GM19468 (cell line): ENCODE results near the gene FAM117A.

Experiments
- ATAC-seq: cut with Tn5 transposase; IDR thresholded peaks from one replicate; pipeline ENCODE4 v1.9.1; 2021; ENCODE audit warnings: mild to moderate bottlenecking, moderate library complexity, moderate number of reproducible peaks; ENCODE audit not compliant: unreplicated experiment; ENCODE audit errors: extremely low read depth

FAM117A gene

GRCh38 chr17:49715216-49715615, 48.7 kb downstream of the FAM117A start:
- ATAC-seq, result no peak

- no peak for ATAC-seq
These were observed 55.3 kb downstream of the FAM117A start for GRCh38 chr17:49708515-49709183.

- ATAC-seq, result peak; percentile 75
These were observed 56.1 kb downstream of the FAM117A start, which contains the start of gene SLC35B1 for GRCh38 chr17:49707608-49708514. SLC35B1 (minus strand) TSS chr17:49707964; CDS start chr17:49707833, 131 bp downstream.

GRCh38 chr17:49707246-49707607, 56.7 kb downstream of the FAM117A start:
- no peak for ATAC-seq

GRCh38 chr17:49705254-49705653, 58.7 kb downstream of the FAM117A start:
- no peak for ATAC-seq

GRCh38 chr17:49703557-49704277, 60.2 kb downstream of the FAM117A start:
- ATAC-seq, result no peak

GRCh38 chr17:49700960-49701359, 63.0 kb downstream of the FAM117A start:
- no peak for ATAC-seq

GRCh38 chr17:49699966-49700575, 63.9 kb downstream of the FAM117A start:
- ATAC-seq, result no peak

GRCh38 chr17:49698005-49698404, 65.9 kb downstream of the FAM117A start:
- no peak for ATAC-seq

- no peak for ATAC-seq
These were observed 67.6 kb downstream of the FAM117A start for GRCh38 chr17:49696233-49696761.

- no peak for ATAC-seq
These were observed 68.2 kb downstream of the FAM117A start for GRCh38 chr17:49695698-49696232.

GRCh38 chr17:49694847-49695697, 68.9 kb downstream of the FAM117A start:
- ATAC-seq, result no peak

GRCh38 chr17:49692751-49693150, 71.2 kb downstream of the FAM117A start:
- no peak for ATAC-seq

GRCh38 chr17:49691677-49692191, 72.2 kb downstream of the FAM117A start:
- no peak for ATAC-seq

- ATAC-seq, result no peak
These were observed 72.8 kb downstream of the FAM117A start for GRCh38 chr17:49691086-49691676.

GRCh38 chr17:49690256-49690655, 73.7 kb downstream of the FAM117A start:
- ATAC-seq, result no peak

- no peak for ATAC-seq
These were observed 75.1 kb downstream of the FAM117A start for GRCh38 chr17:49688848-49689247.

- ATAC-seq, result no peak
These were observed 75.9 kb downstream of the FAM117A start for GRCh38 chr17:49687878-49688491.
